H9 (cell line): ENCODE data around the gene ATRNL1. TPM values are rescaled to one million over a fixed set of nuclear protein-coding genes. Genes with fewer than 3 reads are reported as not detected.

ENCODE experiments used
- DNase-seq: peaks from one replicate; pipeline ENCODE4 v3.0.0-alpha.2; 2017
- H2AFZ ChIP-seq: one replicate; pipeline ENCODE4 v1.6.1; 2013; ENCODE audit warnings: mild to moderate bottlenecking, low read length, control low read depth, moderate library complexity
- H2AK5ac ChIP-seq: 2 replicates; pipeline ENCODE4 v1.6.1; 2013; ENCODE audit warnings: low read length, control low read depth, mixed read lengths; ENCODE audit not compliant: insufficient read length
- H2BK120ac ChIP-seq: one replicate; pipeline ENCODE4 v1.6.1; 2013; ENCODE audit warnings: low read depth, mild to moderate bottlenecking, low read length, control low read depth, inconsistent platforms; ENCODE audit not compliant: poor library complexity, severe bottlenecking
- H2BK12ac ChIP-seq: 2 replicates; pipeline ENCODE4 v1.6.1; 2013; ENCODE audit warnings: low read length, control low read depth, mixed read lengths, low read depth; ENCODE audit not compliant: insufficient read length
- H2BK15ac ChIP-seq: 2 replicates; pipeline ENCODE4 v1.6.1; 2013; ENCODE audit warnings: low read depth, low read length, control low read depth
- H2BK20ac ChIP-seq: one replicate; pipeline ENCODE4 v1.6.1; 2013; ENCODE audit warnings: low read depth, mild to moderate bottlenecking, low read length, control low read depth, inconsistent platforms; ENCODE audit not compliant: poor library complexity, severe bottlenecking
- H2BK5ac ChIP-seq: 2 replicates; pipeline ENCODE4 v1.6.1; 2013; ENCODE audit warnings: low read length, control low read depth, mixed read lengths; ENCODE audit not compliant: insufficient read length
- H3K14ac ChIP-seq: 2 replicates; pipeline ENCODE4 v1.6.1; 2013; ENCODE audit warnings: low read length, control low read depth; ENCODE audit not compliant: insufficient read depth
- H3K18ac ChIP-seq: 2 replicates; pipeline ENCODE4 v1.6.1; 2013; ENCODE audit warnings: low read depth, mild to moderate bottlenecking, mixed read lengths, low read length, control low read depth; ENCODE audit not compliant: insufficient read length
- H3K23ac ChIP-seq: 2 replicates; pipeline ENCODE4 v1.6.1; 2013; ENCODE audit warnings: low read length, control low read depth, mixed read lengths, low read depth; ENCODE audit not compliant: insufficient read length
- H3K23me2 ChIP-seq: 2 replicates; pipeline ENCODE4 v1.6.1; 2013; ENCODE audit warnings: low read depth, mild to moderate bottlenecking, mixed read lengths, low read length, control low read depth; ENCODE audit not compliant: insufficient read length, poor library complexity, severe bottlenecking
- H3K27ac ChIP-seq: 2 replicates; pipeline ENCODE4 v1.5.1; 2013; ENCODE audit warnings: low read length, control low read depth, mixed read lengths, low read depth; ENCODE audit not compliant: insufficient read length
- H3K27me3 ChIP-seq: 2 replicates; pipeline ENCODE4 v1.6.1; 2013; ENCODE audit warnings: low read length, control low read depth, inconsistent platforms; ENCODE audit not compliant: insufficient read depth
- H3K4ac ChIP-seq: 2 replicates; pipeline ENCODE4 v1.6.1; 2013; ENCODE audit warnings: low read depth, mild to moderate bottlenecking, control low read depth, inconsistent platforms, low read length, moderate library complexity
- H3K4me1 ChIP-seq: 2 replicates; pipeline ENCODE4 v1.6.1; 2013; ENCODE audit warnings: low read length, control low read depth, inconsistent platforms; ENCODE audit not compliant: insufficient read depth
- H3K4me2 ChIP-seq: 2 replicates; pipeline ENCODE4 v1.6.1; 2013; ENCODE audit warnings: low read length, control low read depth, mixed read lengths; ENCODE audit not compliant: insufficient read length, insufficient read depth
- H3K56ac ChIP-seq: 2 replicates; pipeline ENCODE4 v1.6.1; 2013; ENCODE audit warnings: low read depth, mild to moderate bottlenecking, mixed read lengths, low read length, control low read depth; ENCODE audit not compliant: insufficient read length
- H3K79me1 ChIP-seq: 2 replicates; pipeline ENCODE4 v1.6.1; 2013; ENCODE audit warnings: low read depth, mild to moderate bottlenecking, moderate library complexity, low read length, control low read depth, inconsistent platforms; ENCODE audit not compliant: insufficient read depth, poor library complexity, severe bottlenecking
- H3K79me2 ChIP-seq: 2 replicates; pipeline ENCODE4 v1.6.1; 2013; ENCODE audit warnings: low read length, control low read depth, inconsistent platforms; ENCODE audit not compliant: insufficient read depth
- H3K9ac ChIP-seq: 2 replicates; pipeline ENCODE4 v1.6.1; 2013; ENCODE audit warnings: low read length, control low read depth, mixed read lengths; ENCODE audit not compliant: insufficient read length; ENCODE audit errors: extremely low read depth
- H3K9me3 ChIP-seq: one replicate; pipeline ENCODE4 v1.6.1; 2013; ENCODE audit warnings: low read depth, low read length, inconsistent platforms; ENCODE audit not compliant: control insufficient read depth
- H3T11ph ChIP-seq: one replicate; pipeline ENCODE4 v1.6.1; 2013; ENCODE audit warnings: mild to moderate bottlenecking, low read length, control low read depth, inconsistent platforms
- H4K20me1 ChIP-seq: one replicate; pipeline ENCODE4 v1.6.1; 2013; ENCODE audit not compliant: control insufficient read depth, insufficient read length, insufficient read depth
- H4K5ac ChIP-seq: 2 replicates; pipeline ENCODE4 v1.6.1; 2013; ENCODE audit warnings: low read depth, mild to moderate bottlenecking, mixed read lengths, low read length, control low read depth; ENCODE audit not compliant: insufficient read length
- H4K8ac ChIP-seq: replicated peaks from 2 replicates; pipeline ENCODE4 v1.6.1; 2013; ENCODE audit warnings: low read length, control low read depth, mixed read lengths, low read depth; ENCODE audit not compliant: insufficient read length
- H4K91ac ChIP-seq: 2 replicates; pipeline ENCODE4 v1.6.1; 2013; ENCODE audit warnings: low read depth, mild to moderate bottlenecking, moderate library complexity, mixed read lengths, low read length, control low read depth; ENCODE audit not compliant: insufficient read length
- H3K27ac Mint-ChIP-seq, 3 experiments: 2 replicates in 2 of 3; 3 replicates in 1 of 3; pipeline ENCODE4 v1.8.0; 2020 to 2021; ENCODE audit warnings: mixed read lengths in 3 of 3, mild to moderate bottlenecking in 1 of 3, moderate library complexity in 1 of 3
- H3K27me3 Mint-ChIP-seq: 2 replicates; pipeline ENCODE4 v1.8.0; 2021; ENCODE audit warnings: low read depth, mild to moderate bottlenecking, moderate library complexity, mixed read lengths
- H3K36me3 Mint-ChIP-seq, 3 experiments: 2 replicates in 2 of 3; 3 replicates in 1 of 3; pipeline ENCODE4 v1.8.0; 2020 to 2021; ENCODE audit warnings: low read depth in 3 of 3, mixed read lengths in 3 of 3; ENCODE audit not compliant: insufficient read depth in 1 of 3
- H3K4me1 Mint-ChIP-seq, 2 experiments: 2 replicates each; pipeline ENCODE4 v1.8.0; 2020; ENCODE audit warnings: mixed read lengths in 2 of 2
- H3K4me3 Mint-ChIP-seq, 2 experiments: 2 replicates in 1 of 2; 3 replicates in 1 of 2; pipeline ENCODE4 v1.8.0; 2020 to 2021; ENCODE audit warnings: mild to moderate bottlenecking in 2 of 2, mixed read lengths in 2 of 2, moderate library complexity in 1 of 2
- H3K9me3 Mint-ChIP-seq, 2 experiments: 2 replicates in 1 of 2; 3 replicates in 1 of 2; pipeline ENCODE4 v1.8.0; 2020; ENCODE audit warnings: mild to moderate bottlenecking in 2 of 2, mixed read lengths in 2 of 2, moderate library complexity in 1 of 2
- WGBS: extraction: QIAGEN DNeasy Blood & Tissue Kit; methylation state at CpG from one replicate; pipeline ENCODE4 v1.1.7; 2013; ENCODE audit warnings: missing lambda C conversion rate, low lambda C conversion rate, mixed read lengths; ENCODE audit not compliant: insufficient read length; ENCODE audit errors: extremely low coverage; 5-methylcytosine and 5-hydroxymethylcytosine counted together
- total RNA-seq: library from RNA; stranded (reverse); gene quantifications from 2 replicates; pipeline ENCODE4 v1.2.1, GENCODE V29; 2021
- TF ChIP-seq, protein P1 (sequence below): fragments of 200-600 bp; sonication (generic); conservative IDR thresholded peaks from 3 replicates; pipeline ENCODE4 v1.8.0; 2021; ENCODE audit warnings: antibody characterized with exemption, mild to moderate bottlenecking

The ATRNL1 gene
- total RNA-seq, 1 experiment from 2014 or later = 9.2 TPM

DNA sequence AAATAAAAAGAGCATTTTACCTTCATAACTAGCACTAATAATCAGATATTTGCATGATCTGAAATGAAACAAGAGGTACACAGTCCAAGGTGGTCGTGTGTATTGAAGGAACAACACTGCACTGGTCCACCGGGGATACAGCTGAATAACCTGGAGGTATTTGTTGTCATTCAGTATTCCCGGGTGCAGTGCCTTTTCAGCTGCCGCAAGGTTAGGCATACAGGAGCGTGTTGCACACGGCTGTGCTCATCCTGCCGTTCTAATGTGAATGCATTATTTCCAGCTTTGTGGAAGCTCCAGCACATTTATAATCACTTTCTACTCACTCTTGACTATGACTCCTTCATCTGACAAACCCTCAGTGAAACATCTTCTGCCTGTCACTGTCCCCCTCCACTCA is 802.0 kb downstream of the ATRNL1 start:
- H3K27me3 ChIP-seq = no peaks in the 10 kb centered on the region
- H3K23me2 ChIP-seq = no peaks in the 10 kb centered on the region
- Mint-ChIP-seq H3K36me3 (no peaks in the 10 kb centered on the region), H3K27me3 (no peaks in the 10 kb centered on the region), H3K4me3 (no peak overlapping the region), H3K4me1 (no peaks in the 10 kb centered on the region), H3K27ac (no peak overlapping the region), H3K9me3 (no peaks in the 10 kb centered on the region)
- no peak overlapping the region for H3K18ac ChIP-seq
- H3T11ph ChIP-seq = no peak overlapping the region
- H2AK5ac ChIP-seq = no peak overlapping the region
- no peak for DNase-seq
- H2BK15ac ChIP-seq = no peak overlapping the region
- no peak overlapping the region for H3K4ac ChIP-seq
- no peaks in the 10 kb centered on the region for H3K79me2 ChIP-seq
- no peak overlapping the region for H3K23ac ChIP-seq
- no peak overlapping the region for H2BK5ac ChIP-seq
- no peak overlapping the region for H4K8ac ChIP-seq
- H4K5ac ChIP-seq = no peak overlapping the region
- no peaks in the 10 kb centered on the region for H3K4me1 ChIP-seq
- H3K4me2 ChIP-seq = no peak overlapping the region
- no peak overlapping the region for H3K27ac ChIP-seq
- H2BK12ac ChIP-seq = no peak overlapping the region
- H2AFZ ChIP-seq = no peak overlapping the region
- no peaks in the 10 kb centered on the region for H4K20me1 ChIP-seq
- H3K14ac ChIP-seq = no peak overlapping the region
- no peak overlapping the region for H4K91ac ChIP-seq
- no peaks in the 10 kb centered on the region for H3K9me3 ChIP-seq
- H2BK120ac ChIP-seq = no peak overlapping the region
- H3K9ac ChIP-seq = no peak overlapping the region
- no peak overlapping the region for H3K56ac ChIP-seq
- no peaks in the 10 kb centered on the region for H3K79me1 ChIP-seq
- TF ChIP-seq, protein P1, sequence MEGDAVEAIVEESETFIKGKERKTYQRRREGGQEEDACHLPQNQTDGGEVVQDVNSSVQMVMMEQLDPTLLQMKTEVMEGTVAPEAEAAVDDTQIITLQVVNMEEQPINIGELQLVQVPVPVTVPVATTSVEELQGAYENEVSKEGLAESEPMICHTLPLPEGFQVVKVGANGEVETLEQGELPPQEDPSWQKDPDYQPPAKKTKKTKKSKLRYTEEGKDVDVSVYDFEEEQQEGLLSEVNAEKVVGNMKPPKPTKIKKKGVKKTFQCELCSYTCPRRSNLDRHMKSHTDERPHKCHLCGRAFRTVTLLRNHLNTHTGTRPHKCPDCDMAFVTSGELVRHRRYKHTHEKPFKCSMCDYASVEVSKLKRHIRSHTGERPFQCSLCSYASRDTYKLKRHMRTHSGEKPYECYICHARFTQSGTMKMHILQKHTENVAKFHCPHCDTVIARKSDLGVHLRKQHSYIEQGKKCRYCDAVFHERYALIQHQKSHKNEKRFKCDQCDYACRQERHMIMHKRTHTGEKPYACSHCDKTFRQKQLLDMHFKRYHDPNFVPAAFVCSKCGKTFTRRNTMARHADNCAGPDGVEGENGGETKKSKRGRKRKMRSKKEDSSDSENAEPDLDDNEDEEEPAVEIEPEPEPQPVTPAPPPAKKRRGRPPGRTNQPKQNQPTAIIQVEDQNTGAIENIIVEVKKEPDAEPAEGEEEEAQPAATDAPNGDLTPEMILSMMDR = no peak
- no CpG with 5 or more reads among the region's 7 CpGs for WGBS
- no peak overlapping the region for H2BK20ac ChIP-seq
